Activated CD4-positive, CD25-positive, alpha-beta regulatory T cell treated with anti-CD3 and anti-CD28 coated beads, Interleukin-2, amount 50 U/mL, for 24 hours (primary cell): ENCODE results near the gene TTLL8.

Experiments used
- ATAC-seq, 2 donors: fragments of 150-1000 bp; cut with Tn5 transposase; one replicate each; pipeline ENCODE4 v1.10.0; 2021; ENCODE audit warnings: mild to moderate bottlenecking in 1 of 2, moderate library complexity in 1 of 2

The TTLL8 gene

DNA sequence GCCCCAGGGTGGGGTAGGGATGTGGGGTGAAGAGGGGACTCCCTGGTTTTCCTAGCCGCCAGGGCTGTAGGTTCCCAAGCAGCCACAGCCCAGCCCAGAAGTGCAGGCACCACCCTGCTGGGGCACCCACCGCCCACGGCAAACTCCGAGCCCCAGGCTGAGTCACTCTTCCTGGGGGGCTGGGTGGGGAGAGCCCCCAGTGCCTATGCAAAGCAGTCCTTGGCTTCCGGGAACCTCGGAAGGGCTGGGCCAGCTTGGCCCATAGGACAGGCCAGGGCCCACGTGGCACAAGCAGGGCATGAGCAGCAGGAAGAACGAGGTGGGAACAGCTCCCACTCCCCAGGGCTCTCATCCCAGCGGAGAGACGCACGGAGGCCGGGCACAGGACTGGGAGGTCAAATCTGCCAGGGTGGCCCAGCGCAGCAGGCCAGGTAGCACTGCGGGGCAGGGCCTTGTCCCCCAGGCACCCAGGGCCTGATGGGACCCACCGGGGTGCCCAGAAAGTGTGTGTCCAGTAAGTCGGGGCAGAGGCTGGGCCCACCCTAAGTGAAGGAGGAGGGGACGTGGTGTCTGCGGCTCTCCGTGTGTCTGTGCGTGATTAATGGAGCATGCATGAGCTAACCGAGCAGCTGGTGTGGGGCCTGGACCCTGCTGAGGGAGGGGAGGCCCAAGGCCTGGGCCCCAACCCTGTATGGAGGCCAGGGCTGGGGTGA, 41.0 kb downstream of the TTLL8 start:
- ATAC-seq: peak; percentile 67 to 78

DNA sequence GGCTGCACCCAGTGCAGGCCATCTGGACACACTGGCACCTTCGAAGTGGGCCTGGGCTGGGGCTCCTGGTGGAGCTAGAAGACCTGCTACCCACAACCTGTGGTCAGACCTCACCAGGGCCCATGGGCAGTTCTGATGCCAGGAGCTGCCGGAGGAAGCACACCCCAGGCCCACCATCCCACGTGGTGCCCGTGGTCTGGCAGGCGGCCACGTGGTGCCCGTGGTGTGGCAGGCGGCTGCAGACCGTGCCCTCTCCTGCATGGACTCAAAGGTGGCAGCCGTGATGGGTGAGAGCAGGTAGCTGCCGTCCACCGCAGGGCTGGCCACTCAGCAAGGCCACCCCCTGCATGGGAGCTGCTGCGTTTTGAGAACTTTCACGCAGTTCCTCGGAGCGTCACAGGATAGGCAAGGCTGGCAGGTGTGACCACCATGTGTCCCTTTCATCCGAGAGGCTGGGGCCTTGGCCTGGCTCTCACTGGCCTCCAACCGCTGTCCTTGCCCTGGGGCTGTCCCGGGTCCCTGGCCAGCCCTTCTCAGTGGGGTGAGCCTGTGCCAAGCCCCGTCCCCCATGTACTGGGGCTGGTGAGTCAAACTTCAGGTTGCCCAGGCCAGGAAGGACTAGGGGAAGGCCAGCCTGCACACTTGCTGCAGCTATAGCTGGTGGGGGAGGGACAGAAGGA, 41.6 kb downstream of the TTLL8 start:
- ATAC-seq: peak in 1 of 2 donors; percentile 29

DNA sequence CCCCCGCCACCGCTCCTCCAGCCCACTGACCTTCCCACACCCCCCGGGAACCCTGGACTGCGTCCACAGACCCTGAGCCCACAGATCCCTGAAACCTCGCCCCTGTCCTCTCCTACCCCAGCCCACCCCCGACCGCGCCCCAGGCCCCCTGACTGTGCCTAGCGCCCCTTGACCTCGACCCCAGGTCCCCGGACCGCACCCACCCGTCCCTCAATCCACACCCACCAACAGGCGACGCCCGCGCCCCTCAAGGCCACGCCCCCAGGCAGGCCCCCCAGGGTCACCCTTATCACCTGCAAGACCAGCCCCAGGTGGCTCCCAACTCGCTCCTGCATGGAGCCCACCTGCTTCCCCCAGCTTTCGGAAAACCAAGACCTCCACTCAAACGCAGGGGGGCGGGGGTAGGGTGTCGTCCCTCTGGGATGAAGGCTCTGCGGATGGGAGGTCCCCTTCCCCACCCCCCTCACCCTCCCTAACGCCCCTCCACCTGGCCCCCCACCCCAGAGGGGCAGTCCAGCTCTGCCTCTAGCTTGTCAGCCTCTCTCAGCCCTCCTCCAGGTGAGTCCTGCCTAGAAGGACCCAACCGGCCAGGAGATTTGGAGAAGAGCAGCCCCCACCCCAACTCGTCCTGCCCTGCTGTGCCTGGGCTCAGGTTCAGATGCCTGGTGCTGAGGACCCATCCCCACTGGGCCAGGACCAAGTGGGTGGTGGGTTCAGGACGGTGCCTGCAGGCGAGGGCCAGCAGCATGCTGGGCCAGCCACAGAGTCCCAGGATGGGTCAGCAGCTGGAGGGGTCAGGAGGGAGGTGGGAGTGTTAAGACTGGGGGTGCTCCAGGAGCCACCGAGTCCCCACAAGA, 42.4 kb downstream of the TTLL8 start:
- ATAC-seq: no peak

DNA sequence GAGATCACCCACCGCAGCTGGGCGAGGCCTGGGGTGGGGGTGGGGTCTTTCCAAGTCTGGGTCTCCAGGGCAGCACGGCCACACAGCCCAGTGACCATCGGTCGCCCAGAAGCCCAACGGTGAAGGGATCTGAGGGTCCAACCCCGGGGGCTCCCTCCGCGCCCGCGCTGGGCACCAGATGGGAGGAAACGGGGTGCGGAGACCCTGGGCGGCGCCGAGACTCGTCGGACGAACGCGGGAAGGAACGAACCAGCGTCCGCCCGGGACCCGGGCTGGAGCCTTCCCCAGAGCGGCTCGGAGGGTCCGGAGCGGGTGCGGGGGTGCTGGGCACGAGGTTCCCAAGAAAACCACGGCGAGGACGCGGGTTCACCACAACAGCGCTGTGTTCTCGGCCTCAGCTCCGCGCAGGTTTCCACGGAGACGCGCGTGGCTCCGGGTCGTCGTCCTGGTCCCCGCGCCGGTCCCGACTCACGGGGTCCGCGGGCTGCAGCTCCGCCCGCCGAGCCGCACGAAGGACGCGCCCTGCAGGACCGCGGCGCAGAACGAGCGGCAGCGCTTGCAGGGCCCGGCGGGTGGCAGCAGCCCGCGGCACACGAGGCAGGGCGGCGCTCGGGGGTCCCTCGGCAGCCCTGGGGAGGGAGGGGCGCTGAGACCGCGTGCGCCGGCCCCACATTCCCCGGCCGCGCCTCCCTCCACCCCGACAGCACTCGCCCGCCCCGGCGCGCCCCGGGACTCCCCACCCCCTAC, 43.3 kb downstream of the TTLL8 start:
- ATAC-seq: no peak

DNA sequence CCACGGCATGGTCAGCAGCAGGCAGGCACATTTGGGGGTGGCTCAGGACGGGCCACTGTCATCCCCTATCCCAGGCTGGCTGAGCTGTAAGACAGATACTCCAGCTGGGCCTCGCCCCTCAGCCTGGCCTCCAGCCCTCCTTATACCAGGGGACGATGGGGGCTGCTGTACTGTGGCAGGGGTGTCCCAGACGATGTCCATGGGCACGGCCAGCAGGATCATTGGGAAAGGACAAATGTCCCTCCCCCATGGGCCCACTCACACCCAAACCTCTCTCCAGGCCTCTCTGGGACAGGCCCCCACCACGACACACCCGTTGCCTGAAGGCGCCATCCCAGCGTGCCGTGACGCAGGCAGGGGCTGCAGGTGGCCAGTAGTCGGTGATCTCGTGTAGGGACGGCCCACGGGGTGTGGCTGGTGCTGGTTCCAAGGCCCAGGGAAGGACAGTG, 44.0 kb downstream of the TTLL8 start:
- ATAC-seq: no peak

DNA sequence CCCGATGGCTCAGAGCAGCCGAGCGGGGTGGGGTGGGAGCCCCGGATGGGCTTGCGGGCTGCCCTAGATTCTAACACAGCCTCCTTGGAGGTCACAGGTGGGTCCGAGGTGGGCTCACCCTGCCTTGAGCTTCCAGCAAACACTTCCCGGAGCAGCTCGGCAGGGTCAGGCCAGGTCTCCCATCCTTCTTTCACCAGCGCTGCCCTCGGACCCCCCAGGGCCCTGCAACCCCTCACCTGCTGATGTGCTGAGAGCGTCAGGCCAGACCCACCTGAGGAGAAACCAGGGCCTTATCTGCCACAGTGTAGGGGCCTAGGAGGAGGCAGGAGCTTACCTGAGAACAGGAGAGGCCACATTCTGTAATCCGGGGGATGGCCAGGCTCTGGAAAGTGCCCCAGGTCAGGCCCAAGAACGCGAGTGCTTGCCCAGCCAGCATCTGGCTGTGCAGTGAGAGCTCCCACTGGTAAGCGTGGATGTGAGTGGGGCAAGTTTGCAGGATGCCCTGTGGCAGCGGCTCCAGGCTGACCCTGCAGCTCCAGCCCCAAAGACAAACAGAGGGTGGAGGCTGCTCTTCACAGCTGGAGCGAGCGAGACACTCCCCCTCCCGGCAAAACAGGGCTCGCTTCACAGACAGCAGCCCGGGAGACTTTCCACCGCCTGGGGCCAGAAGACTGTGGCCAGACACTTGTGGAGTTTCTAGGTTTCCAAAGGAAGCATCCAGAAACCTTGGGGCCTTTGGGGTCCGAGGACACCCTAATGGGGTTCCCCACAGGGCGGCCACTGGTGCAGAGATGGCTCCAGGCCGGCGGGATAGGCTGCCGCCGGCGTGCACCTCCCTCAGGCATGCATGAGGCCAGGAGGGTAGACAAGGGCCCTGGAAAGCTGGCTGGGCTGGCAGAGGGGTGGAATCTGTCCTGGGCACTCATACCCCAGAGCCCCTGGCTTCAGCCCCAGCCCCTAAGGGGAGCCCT, 45.6 kb downstream of the TTLL8 start, which contains the start of gene IL17REL:
TSS of gene IL17REL (minus strand) at position 555 of the 971 bp plus-strand sequence. CDS start at position 436, 119 bp downstream.
- ATAC-seq: no peak

DNA sequence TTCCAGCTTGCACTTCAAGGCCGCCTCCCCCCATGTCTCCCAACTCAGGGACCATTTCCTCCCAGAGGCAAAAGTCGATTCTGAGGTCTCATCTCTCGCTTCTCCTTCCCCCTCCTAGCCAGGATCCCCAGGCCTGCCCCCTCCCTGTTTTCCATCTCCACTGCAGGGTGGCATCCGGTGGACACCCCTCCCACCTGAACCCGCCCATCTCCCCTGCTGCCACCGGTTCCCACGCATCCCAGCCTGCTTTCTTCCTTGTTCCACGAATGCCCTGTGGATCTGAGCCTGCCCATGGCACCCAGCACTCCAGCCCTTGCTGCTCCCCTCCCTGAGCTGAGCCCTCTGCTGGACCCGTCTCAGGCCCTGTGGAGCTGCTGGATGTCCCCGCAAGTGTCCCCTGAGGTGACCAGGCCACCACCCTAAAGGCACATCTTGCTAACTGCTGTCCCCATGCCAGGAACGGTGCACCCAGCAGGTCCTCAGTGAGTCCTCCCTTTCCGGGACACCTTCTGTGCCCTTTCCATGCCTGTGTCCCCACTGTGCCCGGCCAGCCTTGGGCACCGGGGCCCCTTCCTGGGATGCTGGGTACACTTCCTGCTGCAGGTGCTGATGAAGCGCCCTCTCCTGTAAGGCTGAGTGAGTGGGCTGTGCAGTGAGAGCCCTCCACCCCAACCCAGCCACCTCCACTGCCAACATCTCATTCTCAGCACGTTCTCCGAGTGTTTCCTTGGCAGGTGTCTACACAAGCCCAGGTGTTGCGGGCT, 46.5 kb downstream of the TTLL8 start:
- no peak for ATAC-seq

DNA sequence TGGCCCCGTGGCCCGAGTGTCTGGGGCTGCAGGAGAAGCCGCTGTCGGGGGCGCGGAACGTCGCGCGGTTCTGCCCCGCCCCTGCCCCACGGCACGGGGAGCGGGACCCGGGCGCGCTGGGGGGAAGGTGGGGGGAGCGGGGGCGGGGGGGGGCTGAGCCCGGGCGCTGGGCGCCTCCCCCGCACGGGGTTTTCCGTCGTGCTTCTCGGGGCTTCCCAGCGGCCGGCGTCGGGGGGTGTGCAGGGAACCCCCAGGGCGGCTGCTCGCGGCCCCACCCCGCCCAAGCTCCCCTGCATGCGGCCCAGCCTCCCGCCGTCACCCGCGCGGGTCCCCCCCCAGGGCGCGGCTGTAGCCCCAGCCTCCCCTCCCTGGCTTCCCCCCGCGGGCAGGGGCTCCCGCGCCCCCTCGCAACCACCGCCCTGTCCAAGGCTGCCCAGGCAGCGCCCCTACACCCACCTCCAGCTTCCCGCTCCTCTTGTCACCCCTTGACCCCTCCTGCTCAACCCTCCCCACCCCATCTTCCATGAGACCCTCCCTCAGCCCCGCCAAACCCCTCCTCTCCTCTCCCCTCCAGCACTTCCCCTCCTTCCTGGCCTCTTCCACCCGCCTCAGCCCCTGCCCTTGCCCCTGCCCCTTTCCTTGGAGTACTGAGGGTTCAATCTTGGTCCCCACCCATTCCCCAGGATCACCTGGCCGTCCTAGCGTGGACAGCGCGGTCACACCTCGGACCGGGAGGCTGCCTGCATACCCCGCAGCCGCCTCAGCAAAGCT, 47.2 kb downstream of the TTLL8 start:
- ATAC-seq: peak; percentile 59 to 60

DNA sequence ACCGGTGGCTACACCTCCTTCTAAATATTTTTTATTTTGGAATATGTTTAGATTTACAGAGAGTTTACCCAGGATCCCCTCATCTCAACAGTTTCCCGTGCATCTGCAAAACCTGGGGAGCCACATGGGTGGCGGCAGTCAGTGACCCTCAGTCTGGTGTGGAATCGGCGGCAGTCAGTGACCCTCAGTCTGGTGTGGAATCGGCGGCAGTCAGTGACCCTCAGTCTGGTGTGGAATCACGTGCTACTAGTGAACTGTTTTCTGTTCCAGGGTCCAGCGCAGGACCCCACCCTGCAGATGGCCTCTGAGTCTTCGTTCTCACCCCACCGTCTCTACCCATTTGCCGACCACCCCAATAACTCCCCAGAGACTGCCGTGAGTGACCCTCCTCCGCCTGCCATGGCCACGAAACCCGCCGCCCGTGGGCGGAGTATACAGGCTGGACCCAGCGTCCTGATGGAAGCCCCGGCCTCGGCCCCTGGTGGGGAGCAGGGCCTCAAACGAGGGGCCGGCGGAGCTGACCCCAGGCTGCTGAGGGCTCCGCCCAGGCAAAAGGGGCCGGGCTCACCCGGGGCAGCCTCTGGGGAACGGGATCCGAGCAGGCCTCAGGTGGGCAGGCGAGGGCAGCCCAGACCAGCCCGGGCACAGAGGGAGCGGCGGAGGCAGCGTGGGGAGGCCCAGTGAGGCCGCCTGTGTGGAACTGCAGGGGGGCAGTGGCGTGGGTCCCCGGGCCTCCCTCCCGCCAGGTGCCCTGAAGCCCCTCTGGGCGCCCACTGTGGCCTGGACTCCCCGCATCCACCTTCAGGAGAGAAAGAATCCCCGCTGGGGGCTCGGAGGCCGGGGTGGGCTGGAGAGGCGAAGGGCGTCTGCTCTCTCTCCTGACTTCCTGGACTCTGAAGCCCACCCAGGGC, 48.1 kb downstream of the TTLL8 start:
- ATAC-seq: no peak

DNA sequence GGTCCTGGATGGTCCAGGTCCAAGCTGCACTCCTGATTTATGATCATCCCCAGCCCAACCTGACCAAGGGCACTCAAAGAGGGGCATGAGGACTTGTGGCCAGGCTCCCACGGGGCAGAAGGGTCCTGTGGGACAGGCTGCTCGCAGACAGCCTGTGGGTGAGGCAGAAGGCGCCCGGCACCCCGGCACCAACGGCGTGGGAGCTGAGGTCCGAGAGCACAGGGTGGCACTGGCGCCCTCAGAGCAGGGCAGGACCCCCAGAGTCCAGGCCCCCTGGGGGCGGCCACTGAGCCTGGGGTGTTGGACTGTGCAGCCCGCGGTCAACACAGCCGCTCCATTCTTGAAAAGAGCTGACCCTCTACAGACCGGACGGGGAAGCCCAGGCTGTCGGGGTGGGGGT, 48.8 kb downstream of the TTLL8 start:
- no peak for ATAC-seq

DNA sequence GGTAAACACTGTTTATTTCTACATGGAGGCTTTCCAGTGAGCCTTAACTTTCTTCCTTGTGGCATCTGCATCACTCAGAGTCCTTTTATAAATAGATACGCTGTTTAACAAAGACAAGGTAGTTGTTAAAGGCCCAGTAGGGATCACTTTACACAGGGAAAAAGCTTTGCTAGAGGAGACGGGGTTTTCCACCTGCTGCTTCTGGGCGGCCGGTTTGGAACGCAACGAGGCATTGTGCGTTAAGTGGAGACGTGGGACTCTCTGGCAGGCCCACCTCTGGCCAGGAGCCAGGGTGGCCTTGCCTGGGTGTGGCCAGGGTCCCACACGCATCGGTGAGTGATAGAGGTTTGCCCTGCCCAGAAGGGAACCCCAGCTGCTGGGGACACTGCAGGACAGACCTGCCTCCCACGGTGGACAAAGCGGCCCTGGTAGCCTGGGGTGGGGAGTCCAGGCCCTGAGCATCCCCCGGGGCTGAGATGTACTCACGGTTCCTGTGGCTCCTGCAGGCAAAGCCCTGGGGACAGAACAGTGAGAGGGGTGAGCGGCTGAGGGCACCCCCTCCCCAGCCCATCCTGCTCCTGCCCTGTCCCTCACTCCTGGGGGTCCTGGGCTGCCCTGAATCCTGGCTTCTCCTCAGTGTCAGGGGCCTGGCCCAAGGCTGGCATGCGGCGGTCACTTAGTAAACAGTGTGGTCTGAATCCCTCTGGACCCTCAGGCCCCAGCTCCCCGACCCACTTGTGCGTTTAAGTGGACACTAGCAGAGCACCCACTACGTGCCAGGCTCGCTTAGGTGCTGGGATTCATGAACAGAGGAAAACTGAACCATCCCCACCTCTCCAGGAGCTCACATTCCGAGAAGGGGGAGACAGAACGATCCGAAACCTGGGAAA, 49.7 kb downstream of the TTLL8 start:
- ATAC-seq: no peak

DNA sequence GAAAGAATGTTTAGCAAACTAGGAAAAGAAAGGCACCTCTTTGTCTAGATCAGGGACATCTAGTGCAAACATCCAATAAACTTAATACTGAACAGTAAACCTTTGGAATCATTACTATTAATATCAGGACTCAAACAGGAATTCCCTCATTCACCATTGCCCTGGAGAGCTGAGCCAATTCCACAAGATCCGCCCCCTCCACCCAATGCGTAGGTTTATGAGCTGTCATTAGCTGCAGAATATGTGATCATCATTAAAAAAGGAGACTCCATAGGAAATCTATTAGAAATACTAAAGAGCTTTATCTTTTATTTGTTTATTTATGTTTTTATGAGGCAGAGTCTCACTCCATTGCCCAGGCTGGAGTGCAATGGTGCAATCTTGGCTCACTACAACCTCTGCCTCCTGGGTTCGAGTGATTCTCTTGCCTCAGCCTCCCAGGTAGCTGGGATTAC, 51.0 kb downstream of the TTLL8 start:
- ATAC-seq: no peak

DNA sequence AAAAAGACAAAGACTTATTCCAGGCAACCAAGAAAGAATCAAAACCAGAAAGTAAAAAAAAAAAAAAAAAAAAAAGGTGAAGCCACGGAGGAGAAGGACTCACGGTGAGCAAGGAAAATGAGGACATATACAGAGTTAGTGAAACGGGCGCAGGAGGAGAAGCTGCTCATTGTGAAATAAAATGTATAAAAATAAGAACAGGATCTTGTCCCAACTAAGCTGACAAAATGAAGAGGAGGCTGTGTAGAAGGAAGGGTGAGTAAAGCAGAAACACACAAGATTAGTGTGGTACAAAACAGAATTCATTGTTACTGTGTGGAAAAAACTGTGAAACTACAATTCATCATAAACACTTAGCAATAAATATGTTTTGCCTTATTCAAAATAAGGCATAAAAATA, 53.2 kb downstream of the TTLL8 start:
- ATAC-seq: no peak

DNA sequence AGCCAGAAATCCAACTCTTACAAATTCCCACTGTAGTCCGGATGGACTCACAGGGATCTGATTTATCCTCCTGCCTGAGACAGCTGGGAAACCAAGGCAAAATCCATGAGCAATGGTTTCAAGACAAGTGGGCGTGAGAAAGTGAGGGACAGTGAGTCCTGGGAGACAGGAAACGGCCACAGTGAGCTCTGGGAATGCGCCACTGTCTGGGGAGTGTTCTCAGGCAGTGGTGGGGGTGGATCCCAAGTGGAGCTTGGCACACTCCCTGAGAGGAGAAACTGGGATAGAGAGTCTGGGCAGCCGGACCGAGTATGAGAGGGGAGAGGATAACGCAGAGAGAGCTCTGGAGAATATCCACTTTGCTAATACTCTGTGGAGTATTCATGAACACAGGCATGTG, 55.3 kb downstream of the TTLL8 start:
- ATAC-seq: no peak

DNA sequence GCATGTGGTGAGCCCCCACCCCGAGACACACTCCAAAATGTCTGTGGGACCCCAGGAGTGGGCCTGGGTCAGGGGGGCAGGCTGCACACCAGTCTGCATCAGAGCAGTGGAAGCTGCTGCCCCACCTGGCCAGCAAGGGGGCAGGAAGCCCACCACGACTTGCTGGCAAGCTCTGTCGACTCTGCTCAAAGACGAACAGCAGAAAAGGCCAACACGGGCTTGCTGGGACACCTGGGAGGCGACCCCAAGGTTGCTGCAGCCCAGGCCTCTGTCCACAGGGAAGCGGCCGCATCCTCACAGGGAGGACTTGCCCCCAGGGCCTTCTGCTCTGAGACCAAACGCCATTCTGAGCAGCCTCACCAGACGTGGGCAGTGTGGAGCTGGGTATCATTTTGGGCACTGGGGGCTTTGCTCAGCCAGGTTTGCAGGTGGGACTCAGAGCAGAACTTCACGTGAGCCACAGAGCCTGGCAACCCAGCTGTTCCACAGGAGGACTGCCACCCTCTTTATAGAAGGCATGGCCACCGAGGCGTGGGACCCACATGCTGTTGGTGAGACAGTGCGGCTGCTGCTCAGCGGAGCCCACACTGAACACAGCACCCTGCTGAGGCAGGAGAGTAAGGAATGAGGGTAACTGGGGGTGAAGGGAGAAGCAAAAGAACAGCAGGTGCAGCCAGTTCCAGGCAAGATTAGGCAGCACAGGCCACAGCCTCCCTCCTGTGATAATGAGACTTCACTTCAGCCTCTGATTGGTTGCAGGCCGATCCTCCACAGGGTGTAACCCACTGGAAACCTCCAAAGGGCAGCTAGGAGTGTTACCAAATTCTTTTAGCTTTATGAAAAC, 56.5 kb downstream of the TTLL8 start:
- no peak for ATAC-seq

DNA sequence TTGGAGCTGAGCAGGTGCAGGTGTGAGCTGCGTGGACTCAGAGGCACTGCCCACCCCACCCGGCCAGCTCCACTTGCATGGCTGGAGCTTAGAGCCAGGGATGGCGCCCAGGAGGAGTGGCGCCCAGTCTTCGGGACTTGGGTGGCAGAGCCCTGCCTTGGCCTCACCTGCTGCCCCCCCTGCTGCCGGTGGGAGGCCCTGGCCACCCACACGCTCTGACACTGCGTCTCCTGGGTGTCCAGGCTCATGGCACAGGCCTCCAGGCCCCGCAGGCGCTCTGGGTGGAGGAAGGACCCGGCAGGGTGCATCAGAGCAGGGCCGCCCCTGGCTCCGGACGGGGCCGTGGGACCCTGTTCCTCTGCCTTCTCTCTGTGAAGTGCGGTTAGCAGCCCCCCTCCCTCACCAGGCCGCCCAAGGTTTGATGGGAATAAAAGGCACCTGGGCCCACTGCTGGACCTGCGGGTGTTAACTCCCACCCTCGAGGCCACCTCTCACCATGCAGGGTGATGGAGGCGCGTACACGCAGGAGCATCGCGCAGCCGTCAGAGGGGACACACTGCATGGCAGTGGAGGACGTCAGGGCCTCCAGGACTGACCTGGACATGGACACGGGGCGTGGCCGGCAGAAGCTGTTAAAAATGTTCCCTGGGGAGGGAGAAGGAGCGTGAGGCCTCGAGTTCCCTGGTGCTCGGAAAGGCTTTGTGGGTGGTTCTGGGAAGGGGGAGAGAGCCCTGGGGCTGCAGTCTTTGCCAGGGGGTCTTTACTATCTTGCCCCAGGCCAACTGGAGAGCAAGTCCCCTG, 57.3 kb downstream of the TTLL8 start:
- ATAC-seq: no peak
